IPS-20b (cell line): ENCODE results near the gene PM20D2.
A peak's percentile ranks its signal among the peaks of the same experiment; 100 is the strongest.

Experiments
- H3K27ac ChIP-seq: one replicate; pipeline ENCODE4 v1.5.1; 2013; ENCODE audit warnings: low read length
- H3K27me3 ChIP-seq: 2 replicates; pipeline ENCODE4 v1.6.1; 2013; ENCODE audit warnings: mild to moderate bottlenecking, low read length, inconsistent platforms; ENCODE audit not compliant: insufficient read depth
- H3K36me3 ChIP-seq: 2 replicates; pipeline ENCODE4 v1.6.1; 2013; ENCODE audit warnings: low read depth, mild to moderate bottlenecking, inconsistent platforms, low read length, moderate library complexity; ENCODE audit not compliant: insufficient read depth
- H3K4me1 ChIP-seq: 2 replicates; pipeline ENCODE4 v1.6.1; 2013; ENCODE audit warnings: mild to moderate bottlenecking, control low read depth, inconsistent platforms, low read length, moderate library complexity; ENCODE audit not compliant: insufficient read depth
- H3K4me3 ChIP-seq: 2 replicates; pipeline ENCODE4 v1.5.1; 2013; ENCODE audit warnings: mild to moderate bottlenecking, low read length, inconsistent platforms
- H3K9ac ChIP-seq: 2 replicates; pipeline ENCODE4 v1.6.1; 2013; ENCODE audit warnings: low read depth, mild to moderate bottlenecking, inconsistent platforms, low read length, moderate library complexity
- H3K9me3 ChIP-seq: 2 replicates; pipeline ENCODE4 v1.6.1; 2013; ENCODE audit warnings: mild to moderate bottlenecking, low read depth, low read length, inconsistent platforms; ENCODE audit not compliant: insufficient read depth

PM20D2 gene

DNA sequence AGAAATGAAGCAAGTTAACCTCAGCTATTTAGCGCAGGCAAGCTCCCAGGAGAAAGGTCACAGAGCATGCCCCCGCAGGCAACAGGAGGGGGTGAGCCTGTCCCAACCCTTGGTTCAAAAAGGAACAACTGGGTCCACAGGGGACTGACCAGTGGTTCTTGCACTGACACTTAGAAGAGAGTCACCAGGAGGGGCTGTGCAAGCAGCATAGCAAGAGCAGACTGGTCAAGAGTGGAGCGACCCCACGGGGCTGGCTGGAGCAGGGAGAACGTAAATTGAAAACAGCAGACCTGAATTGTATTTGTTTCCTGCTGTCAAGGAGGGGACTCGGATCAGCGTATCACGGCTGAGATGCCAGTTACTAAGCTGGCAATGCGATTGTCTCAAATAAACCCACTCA lies 38.5 kb downstream of the PM20D2 start:
- Histone ChIP-seq H3K9ac (no peak overlapping the region), H3K36me3 (no peaks in the 10 kb centered on the region), H3K4me1 (no peaks in the 10 kb centered on the region), H3K4me3 (no peak overlapping the region), H3K27me3 (no peaks in the 10 kb centered on the region), H3K27ac (no peak overlapping the region), H3K9me3 (no peaks in the 10 kb centered on the region)

DNA sequence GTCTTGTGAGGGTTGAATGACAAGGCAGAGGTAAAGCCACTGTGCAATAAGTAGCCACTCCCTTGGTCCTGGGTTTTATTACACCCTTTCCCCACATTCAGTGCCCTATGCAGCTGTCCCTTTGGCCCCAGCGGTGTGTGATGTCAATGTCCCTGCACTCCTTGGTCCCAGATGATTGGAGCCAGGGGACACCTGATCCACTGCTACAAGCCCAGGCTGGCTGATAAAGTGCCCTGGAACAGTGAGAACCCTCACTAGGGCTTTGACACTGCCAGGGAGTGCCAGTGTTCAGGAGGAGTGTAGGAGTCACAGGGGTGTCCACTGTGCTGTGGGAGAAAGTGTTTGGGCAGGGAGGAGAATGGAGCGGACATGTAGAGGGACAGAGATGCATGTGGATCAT lies 40.9 kb downstream of the PM20D2 start:
- H3K4me1 ChIP-seq: peaks cover 13% of the 10 kb centered on the region
- no peaks in the 10 kb centered on the region for H3K27me3 ChIP-seq
- no peak overlapping the region for H3K27ac ChIP-seq

DNA sequence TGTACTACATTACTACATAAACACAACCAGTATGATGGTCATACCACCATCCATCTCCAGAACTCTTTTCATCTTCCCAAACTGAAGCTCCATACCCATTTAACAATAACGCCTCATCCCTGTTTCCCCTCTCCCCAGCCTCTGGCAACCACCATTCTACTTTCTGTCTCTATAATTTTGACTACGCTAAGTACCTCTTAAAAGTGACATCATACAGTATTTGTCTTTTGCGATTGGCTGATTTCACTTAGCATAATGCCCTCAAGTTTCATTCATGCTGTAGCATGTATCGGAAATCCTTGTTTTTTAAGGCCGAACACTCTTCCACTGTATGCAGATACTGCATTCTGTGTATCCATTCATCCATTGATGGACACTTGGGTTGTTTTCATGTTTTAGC lies 41.6 kb downstream of the PM20D2 start:
- no peak overlapping the region for H3K27ac ChIP-seq
- no peak overlapping the region for H3K4me3 ChIP-seq
- H3K9ac ChIP-seq: no peak overlapping the region
- H3K36me3 ChIP-seq: no peaks in the 10 kb centered on the region
- H3K27me3 ChIP-seq: no peaks in the 10 kb centered on the region
- H3K4me1 ChIP-seq: peaks cover 13% of the 10 kb centered on the region
- H3K9me3 ChIP-seq: no peaks in the 10 kb centered on the region

More for the DNA sequence above, 40.9 kb downstream of the PM20D2 start:
- Histone ChIP-seq H3K4me3 (no peak overlapping the region), H3K36me3 (no peaks in the 10 kb centered on the region), H3K9ac (no peak overlapping the region), H3K9me3 (no peaks in the 10 kb centered on the region)

DNA sequence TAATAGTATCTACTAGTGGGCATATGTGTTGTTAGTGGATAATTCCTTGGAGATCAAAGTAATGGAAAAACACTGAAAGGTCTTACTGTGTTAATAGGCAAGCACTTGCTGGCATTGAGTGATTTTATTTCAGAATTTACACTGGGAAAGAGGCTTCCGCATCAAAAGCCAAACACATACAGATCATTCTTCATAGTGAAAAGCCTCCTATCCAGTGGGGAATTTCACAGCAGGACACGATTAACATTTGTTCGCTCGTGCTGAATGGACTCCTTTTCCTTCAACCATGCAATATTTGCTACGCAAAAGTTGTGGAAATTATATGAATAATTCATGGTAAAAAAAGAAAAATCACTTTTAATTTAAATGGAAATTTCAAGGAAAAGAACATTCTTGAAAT lies 44.9 kb downstream of the PM20D2 start:
- Histone ChIP-seq H3K9ac (no peak overlapping the region), H3K4me3 (0 out of 2 replicates have a peak overlapping the region, but pooled peaks have one; percentile 4), H3K27me3 (no peaks in the 10 kb centered on the region), H3K4me1 (peaks cover 13% of the 10 kb centered on the region), H3K9me3 (peaks cover 13% of the 10 kb centered on the region; the same call in 1 of the 2 replicates), H3K36me3 (no peaks in the 10 kb centered on the region), H3K27ac (no peak overlapping the region)

DNA sequence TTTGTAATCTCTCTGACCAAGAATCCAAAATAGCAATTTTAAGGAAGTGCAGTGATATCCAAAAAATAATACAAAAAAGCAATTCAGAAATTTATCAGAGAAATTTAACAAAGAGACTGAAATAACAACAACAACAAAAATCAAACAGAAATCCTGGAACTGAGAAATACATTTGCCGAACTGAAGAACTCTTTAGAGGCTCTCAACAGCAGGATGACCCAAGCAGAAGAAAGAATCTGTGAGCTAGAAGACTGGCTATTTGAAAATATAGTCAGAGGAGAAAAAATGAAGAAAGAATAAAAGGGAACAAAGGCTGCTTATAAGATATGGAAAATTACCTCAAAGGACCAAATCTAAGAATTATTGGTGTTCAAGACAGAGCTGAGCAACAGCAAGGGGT lies 48.7 kb downstream of the PM20D2 start:
- no peaks in the 10 kb centered on the region for H3K27me3 ChIP-seq
- no peaks in the 10 kb centered on the region for H3K36me3 ChIP-seq
- H3K4me1 ChIP-seq: peaks cover 16% of the 10 kb centered on the region
- H3K9me3 ChIP-seq: peaks cover 14% of the 10 kb centered on the region; the same call in 1 of the 2 replicates
- H3K4me3 ChIP-seq: no peak overlapping the region
- H3K27ac ChIP-seq: no peak overlapping the region
- no peak overlapping the region for H3K9ac ChIP-seq

DNA sequence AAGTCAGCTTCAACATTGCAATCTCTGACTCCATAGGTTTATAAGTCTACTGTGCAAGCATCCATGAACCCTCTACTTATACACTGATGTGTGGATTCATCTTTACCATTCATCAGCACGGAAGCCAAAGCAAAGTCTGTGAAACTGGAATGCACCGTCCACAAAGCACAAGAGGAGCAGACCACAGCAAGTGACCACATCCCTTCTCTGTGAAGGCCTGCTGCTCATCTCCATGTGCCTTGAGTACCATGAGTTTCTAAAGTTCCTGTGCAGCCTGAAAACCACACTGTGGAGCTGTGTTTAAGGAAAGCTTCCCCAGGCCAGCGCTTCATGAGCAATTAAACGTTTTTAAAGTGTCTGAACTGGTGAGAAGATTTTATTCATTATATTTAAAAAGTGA lies 51.3 kb downstream of the PM20D2 start:
- no peak overlapping the region for H3K9ac ChIP-seq
- no peak overlapping the region for H3K4me3 ChIP-seq
- no peak overlapping the region for H3K27ac ChIP-seq
- H3K4me1 ChIP-seq: peaks cover 4% of the 10 kb centered on the region; the same call in 1 of the 2 replicates
- peaks cover 14% of the 10 kb centered on the region; the same call in 1 of the 2 replicates for H3K9me3 ChIP-seq
- H3K27me3 ChIP-seq: no peaks in the 10 kb centered on the region
- H3K36me3 ChIP-seq: no peaks in the 10 kb centered on the region

DNA sequence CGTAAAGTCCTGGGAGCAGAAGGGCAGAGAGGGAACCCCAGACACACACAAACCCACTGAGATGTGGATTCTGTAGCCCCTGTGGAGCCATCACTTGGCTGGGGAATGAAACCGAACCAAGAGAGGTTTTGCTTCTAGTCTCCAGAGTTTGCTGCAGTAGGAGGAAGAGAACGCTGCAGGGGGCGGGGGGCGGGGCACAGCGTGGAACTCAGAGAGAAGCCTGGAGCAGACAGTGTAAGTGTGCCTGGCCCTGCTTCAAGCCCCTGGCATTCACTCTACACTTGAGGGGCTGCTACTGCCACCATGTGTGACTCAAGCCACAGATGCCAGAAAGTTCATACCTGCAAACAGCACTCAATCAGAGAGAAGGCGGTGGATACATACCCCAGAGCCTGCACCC lies 52.4 kb downstream of the PM20D2 start:
- H3K4me3 ChIP-seq: no peak overlapping the region
- H3K9me3 ChIP-seq: peaks cover 14% of the 10 kb centered on the region; the same call in 1 of the 2 replicates
- H3K27ac ChIP-seq: no peak overlapping the region
- no peaks in the 10 kb centered on the region for H3K36me3 ChIP-seq
- peaks cover 4% of the 10 kb centered on the region; the same call in 1 of the 2 replicates for H3K4me1 ChIP-seq
- H3K9ac ChIP-seq: no peak overlapping the region
- H3K27me3 ChIP-seq: no peaks in the 10 kb centered on the region

DNA sequence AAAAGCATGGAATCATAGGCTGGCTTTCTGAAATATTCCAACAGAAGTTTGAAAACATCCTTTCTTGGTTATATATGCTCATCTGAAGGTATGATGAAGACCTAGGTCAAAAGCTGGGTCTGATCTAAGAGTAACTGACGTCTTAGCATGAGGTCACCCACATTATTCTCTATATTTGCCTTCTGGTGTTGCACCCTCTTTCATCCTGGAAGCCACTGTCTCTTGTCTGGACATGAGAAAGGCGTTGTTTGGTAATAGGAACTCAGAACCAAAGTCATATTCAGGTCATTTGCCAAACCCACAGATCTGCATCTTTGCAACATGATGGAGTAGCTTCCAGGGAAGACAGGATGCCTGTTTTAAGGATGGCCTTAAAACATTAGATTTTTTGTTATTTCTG lies 53.7 kb downstream of the PM20D2 start:
- no peaks in the 10 kb centered on the region for H3K36me3 ChIP-seq
- no peak overlapping the region for H3K27ac ChIP-seq
- H3K9ac ChIP-seq: no peak overlapping the region
- peaks cover 4% of the 10 kb centered on the region; the same call in 1 of the 2 replicates for H3K4me1 ChIP-seq
- H3K27me3 ChIP-seq: no peaks in the 10 kb centered on the region
- H3K4me3 ChIP-seq: no peak overlapping the region
- H3K9me3 ChIP-seq: peaks cover 8% of the 10 kb centered on the region; the same call in 1 of the 2 replicates

DNA sequence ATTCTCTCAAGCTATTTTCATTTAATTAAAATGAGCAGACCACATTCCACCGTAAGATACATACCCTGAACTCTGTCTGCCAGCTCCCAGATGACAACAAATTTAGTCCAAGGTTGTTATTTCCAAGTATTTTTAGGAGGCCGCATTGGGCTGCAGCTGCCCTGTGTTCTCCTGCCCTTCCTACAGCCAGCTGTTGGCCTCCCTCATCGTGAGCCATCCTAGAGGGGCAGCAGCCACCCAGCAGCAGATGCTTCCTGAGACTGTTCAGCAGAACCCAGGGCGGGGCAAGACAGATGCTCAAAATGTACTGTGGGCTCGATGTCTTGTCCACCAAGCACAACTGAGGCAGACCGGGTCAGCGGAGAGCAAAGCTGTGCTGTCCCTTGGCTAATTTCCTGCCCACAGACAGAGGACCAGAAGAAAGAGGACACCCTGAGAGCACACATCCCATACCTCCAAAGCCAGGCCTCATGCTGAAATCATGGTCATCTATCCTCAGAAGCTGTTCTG lies 54.9 kb downstream of the PM20D2 start:
- Histone ChIP-seq H3K4me3 (no peak overlapping the region), H3K27me3 (no peaks in the 10 kb centered on the region), H3K36me3 (no peaks in the 10 kb centered on the region), H3K4me1 (peaks cover 4% of the 10 kb centered on the region; the same call in 1 of the 2 replicates), H3K9me3 (0 out of 2 replicates have a peak, but pooled peaks cover under 1% of the 10 kb centered on the region), H3K9ac (no peak overlapping the region), H3K27ac (no peak overlapping the region)

DNA sequence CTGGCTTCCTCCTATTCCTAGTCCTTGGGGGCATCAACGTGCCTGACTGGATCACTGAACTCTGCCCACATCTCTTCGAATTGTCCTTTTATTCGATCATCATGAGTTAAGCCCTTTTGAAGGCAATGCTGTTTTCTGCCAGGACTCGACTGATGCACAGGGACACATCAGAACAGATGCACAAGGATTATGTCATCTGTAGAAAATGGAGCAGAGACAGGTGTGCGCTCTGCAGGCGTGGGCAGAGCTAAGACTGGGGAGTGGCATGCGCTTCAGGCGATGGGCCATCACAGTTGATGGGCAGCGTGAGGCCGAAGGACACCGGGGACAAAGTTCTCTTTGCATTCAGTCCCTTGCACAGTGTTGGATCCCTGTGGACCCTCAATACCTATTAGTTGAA lies 58.2 kb downstream of the PM20D2 start:
- H3K4me3 ChIP-seq: no peak overlapping the region
- no peaks in the 10 kb centered on the region for H3K27me3 ChIP-seq
- no peaks in the 10 kb centered on the region for H3K9me3 ChIP-seq
- H3K27ac ChIP-seq: no peak overlapping the region
- no peaks in the 10 kb centered on the region for H3K36me3 ChIP-seq
- no peaks in the 10 kb centered on the region for H3K4me1 ChIP-seq
- no peak overlapping the region for H3K9ac ChIP-seq

DNA sequence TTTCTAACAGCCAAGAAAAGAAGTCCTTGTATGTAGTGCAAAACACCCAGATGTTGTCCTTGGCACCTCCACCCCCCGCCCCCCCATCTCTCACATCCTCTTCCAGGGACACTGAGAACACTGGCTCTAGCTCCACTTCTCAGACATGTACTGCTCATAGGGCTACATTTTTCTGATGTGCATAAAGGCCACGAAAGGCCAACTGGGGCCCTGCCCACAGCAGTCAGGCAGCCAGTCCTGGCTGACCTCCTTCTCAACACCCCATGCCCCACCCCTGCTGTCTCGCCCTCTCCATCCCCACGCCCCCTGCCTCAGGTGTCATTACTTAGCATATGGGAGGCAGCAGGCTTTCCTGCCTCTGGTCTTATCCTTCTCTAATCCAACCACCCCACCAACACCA lies 60.0 kb downstream of the PM20D2 start:
- no peak overlapping the region for H3K27ac ChIP-seq

DNA sequence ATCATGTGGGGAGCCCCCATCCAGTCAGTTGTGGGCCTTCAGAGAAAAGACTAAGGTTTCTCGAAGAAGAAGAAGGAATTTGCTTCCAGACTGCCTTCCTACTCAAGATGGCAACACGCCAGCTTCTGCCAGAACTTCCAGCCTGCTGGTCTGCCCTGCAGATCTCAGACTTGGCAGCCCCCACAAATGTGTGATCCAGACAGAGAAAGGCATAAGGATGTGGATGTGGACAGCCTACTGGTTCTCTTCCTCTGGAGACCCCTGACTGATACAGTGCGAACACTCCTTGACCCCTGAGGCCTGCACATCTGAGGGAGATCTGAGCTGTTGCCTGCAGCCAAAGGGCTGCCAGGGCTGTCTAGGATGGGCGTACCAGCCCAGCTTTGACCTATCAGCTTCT lies 62.7 kb downstream of the PM20D2 start:
- peaks cover 7% of the 10 kb centered on the region; the same call in 1 of the 2 replicates for H3K4me1 ChIP-seq
- no peak overlapping the region for H3K4me3 ChIP-seq
- no peaks in the 10 kb centered on the region for H3K36me3 ChIP-seq
- no peaks in the 10 kb centered on the region for H3K27me3 ChIP-seq
- H3K27ac ChIP-seq: no peak overlapping the region
- H3K9me3 ChIP-seq: no peaks in the 10 kb centered on the region
- H3K9ac ChIP-seq: no peak overlapping the region

More for the DNA sequence above, 60.0 kb downstream of the PM20D2 start:
- Histone ChIP-seq H3K4me3 (no peak overlapping the region), H3K36me3 (no peaks in the 10 kb centered on the region), H3K27me3 (no peaks in the 10 kb centered on the region), H3K4me1 (no peaks in the 10 kb centered on the region), H3K9ac (no peak overlapping the region), H3K9me3 (no peaks in the 10 kb centered on the region)
